ENCODE measurements around the gene NREP.

GRCh38 chr5:111691914-111692313 is 65.1 kb downstream of the NREP start:
- TF ChIP-seq POLR2AphosphoS5 (IDR thresholded peaks at IDR 0.05; ENCODE audit: low read depth, low read length) (no peak), TAF1 (IDR thresholded peaks at IDR 0.05; ENCODE audit: borderline replicate concordance, low read depth, low read length) (no peak)
